ENCODE data around the gene NKTR. TPM values are rescaled to one million over a fixed set of nuclear protein-coding genes. Genes with fewer than 3 reads are reported as not detected.

Gene NKTR
- total RNA-seq, 1 experiment from 2014 or later, result 79.8 TPM

- no peaks in the 10 kb centered on the region for H3K27me3 ChIP-seq (ENCODE audit: insufficient read depth, low read length)
These were observed 67.3 kb downstream of the NKTR start for GRCh38 chr3:42667523-42668412.

More at GRCh38 chr3:42667523-42668412, 67.3 kb downstream of the NKTR start:
- Histone ChIP-seq H2AK5ac (ENCODE audit: insufficient read length, low read length) (no peak overlapping the region), H3K27ac (ENCODE audit: insufficient read length, low read depth, low read length) (no peak overlapping the region), H2BK15ac (ENCODE audit: low read depth, low read length) (no peak overlapping the region), H3K4me1 (ENCODE audit: insufficient read depth, low read length) (no peaks in the 10 kb centered on the region), H4K8ac (replicated peaks; ENCODE audit: insufficient read length, low read depth, low read length) (no peak overlapping the region), H2BK120ac (ENCODE audit: low read depth, low read length, poor library complexity, severe bottlenecking) (no peak overlapping the region), H3K18ac (ENCODE audit: insufficient read length, low read depth, low read length) (no peak overlapping the region), H4K91ac (ENCODE audit: insufficient read length, low read depth, low read length) (no peak overlapping the region), H3K9me3 (ENCODE audit: control insufficient read depth, low read depth, low read length) (no peaks in the 10 kb centered on the region), H2BK12ac (ENCODE audit: insufficient read length, low read depth, low read length) (no peak overlapping the region), H2BK5ac (ENCODE audit: insufficient read length, low read length) (no peak overlapping the region), H3K23me2 (ENCODE audit: insufficient read length, low read depth, low read length, poor library complexity, severe bottlenecking) (no peaks in the 10 kb centered on the region), H3K9ac (ENCODE audit: extremely low read depth, insufficient read length, low read length) (no peak overlapping the region), H3K79me2 (ENCODE audit: insufficient read depth, low read length) (no peaks in the 10 kb centered on the region), H3K4ac (ENCODE audit: low read depth, low read length) (no peak overlapping the region), H2AFZ (ENCODE audit: low read length) (no peak overlapping the region), H4K5ac (ENCODE audit: insufficient read length, low read depth, low read length) (no peak overlapping the region), H3K14ac (ENCODE audit: insufficient read depth, low read length) (peak overlapping the region; percentile 58; the same call in 1 of the 2 replicates), H3K4me2 (ENCODE audit: insufficient read depth, insufficient read length, low read length) (no peak overlapping the region), H3K79me1 (ENCODE audit: insufficient read depth, low read depth, low read length, poor library complexity, severe bottlenecking) (no peaks in the 10 kb centered on the region), H3T11ph (ENCODE audit: low read length) (no peak overlapping the region), H4K20me1 (ENCODE audit: control insufficient read depth, insufficient read depth, insufficient read length) (no peaks in the 10 kb centered on the region), H2BK20ac (ENCODE audit: low read depth, low read length, poor library complexity, severe bottlenecking) (no peak overlapping the region), H3K23ac (ENCODE audit: insufficient read length, low read depth, low read length) (no peak overlapping the region), H3K56ac (ENCODE audit: insufficient read length, low read depth, low read length) (no peak overlapping the region)
- DNase-seq, result peak; percentile 26
- H3K36me3 Mint-ChIP-seq (ENCODE audit: insufficient read depth in 1 of 3, low read depth in 3 of 3), result no peaks in the 10 kb centered on the region; a peak in 3 of 7 replicates
- no CpG with 5 or more reads among the region's 8 CpGs for WGBS (ENCODE audit: extremely low coverage, insufficient read length, low lambda C conversion rate)
- H3K9me3 Mint-ChIP-seq, result peaks cover 2 to 4% of the 10 kb centered on the region in 2 experiments; a peak in 2 of 5 replicates
- peaks cover 8 to 9% of the 10 kb centered on the region in 2 experiments for H3K4me1 Mint-ChIP-seq
- TF ChIP-seq, protein P1, sequence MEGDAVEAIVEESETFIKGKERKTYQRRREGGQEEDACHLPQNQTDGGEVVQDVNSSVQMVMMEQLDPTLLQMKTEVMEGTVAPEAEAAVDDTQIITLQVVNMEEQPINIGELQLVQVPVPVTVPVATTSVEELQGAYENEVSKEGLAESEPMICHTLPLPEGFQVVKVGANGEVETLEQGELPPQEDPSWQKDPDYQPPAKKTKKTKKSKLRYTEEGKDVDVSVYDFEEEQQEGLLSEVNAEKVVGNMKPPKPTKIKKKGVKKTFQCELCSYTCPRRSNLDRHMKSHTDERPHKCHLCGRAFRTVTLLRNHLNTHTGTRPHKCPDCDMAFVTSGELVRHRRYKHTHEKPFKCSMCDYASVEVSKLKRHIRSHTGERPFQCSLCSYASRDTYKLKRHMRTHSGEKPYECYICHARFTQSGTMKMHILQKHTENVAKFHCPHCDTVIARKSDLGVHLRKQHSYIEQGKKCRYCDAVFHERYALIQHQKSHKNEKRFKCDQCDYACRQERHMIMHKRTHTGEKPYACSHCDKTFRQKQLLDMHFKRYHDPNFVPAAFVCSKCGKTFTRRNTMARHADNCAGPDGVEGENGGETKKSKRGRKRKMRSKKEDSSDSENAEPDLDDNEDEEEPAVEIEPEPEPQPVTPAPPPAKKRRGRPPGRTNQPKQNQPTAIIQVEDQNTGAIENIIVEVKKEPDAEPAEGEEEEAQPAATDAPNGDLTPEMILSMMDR (conservative IDR thresholded peaks at IDR 0.05), result no peak
- H3K27me3 Mint-ChIP-seq (ENCODE audit: low read depth), result peaks cover 13% of the 10 kb centered on the region
- H3K4me3 Mint-ChIP-seq, result no peak overlapping the region
- H3K27ac Mint-ChIP-seq, result peak overlapping the region in 2 of 3 experiments; percentile 37 to 61; a peak in 2 of 7 replicates

All from H9 (cell line).